H1 (cell line): ENCODE measurements around the gene PRMT5. TPM values are rescaled to one million over a fixed set of nuclear protein-coding genes. Genes with fewer than 3 reads are reported as not detected.

Experiments
- BACH1 ChIP-seq: IDR thresholded peaks from 2 replicates; pipeline ENCODE4 v1.6.1; 2012; ENCODE audit warnings: low read length, improper control_type of control experiment
- CBX8 ChIP-seq: fragments of 300-800, 300-1000 bp; sonication (generic); IDR thresholded peaks from 2 replicates; pipeline ENCODE4 v1.7.1; 2016; ENCODE audit warnings: low read depth, low read length, borderline replicate concordance
- CTBP2 ChIP-seq: IDR thresholded peaks from 2 replicates; pipeline ENCODE4 v1.7.0; 2011; ENCODE audit warnings: borderline replicate concordance, mild to moderate bottlenecking, moderate library complexity, mixed read lengths, low read length; ENCODE audit not compliant: insufficient read depth, insufficient read length
- JUND ChIP-seq: IDR thresholded peaks from 2 replicates; pipeline ENCODE4 v1.6.1; 2011; ENCODE audit warnings: mild to moderate bottlenecking, improper control_type of control experiment, low read length
- TAF1 ChIP-seq: IDR thresholded peaks from 2 replicates; pipeline ENCODE4 v1.6.1; 2011; ENCODE audit warnings: mild to moderate bottlenecking, low read depth, low read length
- TEAD4 ChIP-seq: IDR thresholded peaks from 2 replicates; pipeline ENCODE4 v1.6.1; 2012; ENCODE audit warnings: low read depth, low read length, inconsistent platforms, mixed read lengths
- polyA plus RNA-seq, 7 experiments: library from polyadenylated mRNA; depleted of rRNA in 3 of 7; stranded (reverse) in 5 of 7; unstranded in 2 of 7; fragments of >200 nt in 5 of 7; fragments of 200-250 nt in 2 of 7; gene quantifications; 1 replicate in 5 of 7; 2 replicates in 1 of 7; 4 replicates in 1 of 7; pipeline versions ENCODE4 v1.2.1 to v1.2.3, GENCODE V29; 2011 to 2013; ENCODE audit warnings: missing spikeins in 2 of 7, mixed read lengths in 2 of 7
- total RNA-seq: library from RNA; stranded (reverse); fragmentation: NEBNext Ultra II Directional; extraction: Animal tissue kit (Norgen Biotek cat#: 25700); gene quantifications from 2 replicates; pipeline ENCODE4 v1.2.1, GENCODE V29; 2021

Gene PRMT5
- total and polyA plus RNA-seq, 2 of the 8 experiments (the other 6 are each of a cell fraction or from before 2014, with no cell fraction given) = 171 to 402 TPM

DNA sequence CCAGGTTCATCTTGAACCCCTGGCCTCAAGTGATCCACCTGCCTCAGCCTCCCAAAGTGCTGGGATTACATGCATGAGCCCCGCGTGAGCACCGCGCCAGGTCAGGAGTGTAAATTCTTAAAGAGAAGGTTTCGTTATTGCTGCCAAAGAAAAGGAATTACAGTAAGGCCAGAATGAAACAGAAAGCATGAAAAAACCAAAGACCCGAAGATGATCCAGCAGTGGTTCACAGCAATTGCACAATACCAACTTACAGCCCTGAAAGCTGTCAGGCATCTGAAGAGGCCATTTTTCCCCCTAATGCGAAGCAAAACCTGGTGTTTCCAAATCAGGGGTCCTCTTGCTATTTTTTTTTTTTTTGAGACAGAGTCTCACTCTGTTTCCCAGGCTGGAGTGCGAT lies 20.6 kb downstream of the PRMT5 start (continued):
- TF ChIP-seq BACH1 (no peak), CTBP2 (no peak), TAF1 (no peak), JUND (no peak), CBX8 (no peak), TEAD4 (no peak)
